Left forelimb (tissue), 1 donor: ENCODE results near the gene RHBDL1.
"Not testable (repeated sequence)": the region's sequence is repeated elsewhere in the genome, so short reads cannot be mapped to it uniquely, and the experiment has no call there.

Experiments used
- DNase-seq: peaks from one replicate; pipeline ENCODE4 v3.0.0-alpha.2; 2018; ENCODE audit warnings: low spot score

Gene RHBDL1

GRCh38 chr16:686459-687260 lies 11.2 kb downstream of the RHBDL1 start:
- DNase-seq, result no peak

GRCh38 chr16:687499-687898 lies 12.0 kb downstream of the RHBDL1 start:
- no peak for DNase-seq

GRCh38 chr16:689175-689897 lies 13.9 kb downstream of the RHBDL1 start:
- DNase-seq, result no peak

- DNase-seq, result not testable (repeated sequence)
Observed at GRCh38 chr16:691242-691641, 15.8 kb downstream of the RHBDL1 start.

GRCh38 chr16:692356-693108 lies 17.1 kb downstream of the RHBDL1 start:
- no peak for DNase-seq

GRCh38 chr16:693364-693763 lies 17.9 kb downstream of the RHBDL1 start:
- DNase-seq, result no peak

- DNase-seq, result no peak
Observed at GRCh38 chr16:693766-694165, 18.3 kb downstream of the RHBDL1 start.

- no peak for DNase-seq
Observed at GRCh38 chr16:694187-694862, 18.9 kb downstream of the RHBDL1 start.

GRCh38 chr16:694863-695354 lies 19.4 kb downstream of the RHBDL1 start:
- DNase-seq, result no peak

- DNase-seq, result no peak
Observed at GRCh38 chr16:695355-696089, 20.1 kb downstream of the RHBDL1 start.

GRCh38 chr16:698911-699671 lies 23.6 kb downstream of the RHBDL1 start:
- DNase-seq, result no peak

GRCh38 chr16:700684-701584 lies 25.5 kb downstream of the RHBDL1 start:
- no peak for DNase-seq

- no peak for DNase-seq
Observed at GRCh38 chr16:702341-702740, 26.9 kb downstream of the RHBDL1 start.

- DNase-seq, result no peak
Observed at GRCh38 chr16:703406-703805, 27.9 kb downstream of the RHBDL1 start.

- DNase-seq, result no peak
Observed at GRCh38 chr16:704047-704446, 28.6 kb downstream of the RHBDL1 start.

- no peak for DNase-seq
Observed at GRCh38 chr16:704552-705380, 29.3 kb downstream of the RHBDL1 start.

GRCh38 chr16:705431-706188 lies 30.1 kb downstream of the RHBDL1 start, which contains the start of gene FBXL16:
TSS of gene FBXL16 (minus strand) at chr16:705801. CDS start at chr16:697405, 8,396 bp downstream.
- DNase-seq, result no peak
